Epithelial cell of proximal tubule (primary cell): ENCODE measurements around the gene KRT6B. TPM values are rescaled to one million over a fixed set of nuclear protein-coding genes. Genes with fewer than 3 reads are reported as not detected.

ENCODE experiments used
- DNase-seq: peaks from one replicate; pipeline ENCODE4 v3.0.0-alpha.2; 2011; ENCODE audit warnings: low read depth
- H3K4me3 ChIP-seq: 2 replicates; pipeline ENCODE4 v1.5.1; 2011; ENCODE audit warnings: low read depth, mild to moderate bottlenecking, low read length
- total RNA-seq: library from RNA; depleted of rRNA; stranded (reverse); fragments of >200 nt; gene quantifications from 2 replicates; pipeline ENCODE4 v1.2.3, GENCODE V29; 2015
- TF ChIP-seq, protein P1 (sequence below): conservative IDR thresholded peaks from 2 replicates; pipeline ENCODE4 v1.5.1; 2012; ENCODE audit warnings: low read depth, mild to moderate bottlenecking, low read length

Gene KRT6B
- total RNA-seq, 1 donor from 2014 or later, result not detected

- H3K4me3 ChIP-seq, result no peak overlapping the region
- no peak for DNase-seq
Observed at GRCh38 chr12:52428121-52428520, 23.8 kb downstream of the KRT6B start.

DNA sequence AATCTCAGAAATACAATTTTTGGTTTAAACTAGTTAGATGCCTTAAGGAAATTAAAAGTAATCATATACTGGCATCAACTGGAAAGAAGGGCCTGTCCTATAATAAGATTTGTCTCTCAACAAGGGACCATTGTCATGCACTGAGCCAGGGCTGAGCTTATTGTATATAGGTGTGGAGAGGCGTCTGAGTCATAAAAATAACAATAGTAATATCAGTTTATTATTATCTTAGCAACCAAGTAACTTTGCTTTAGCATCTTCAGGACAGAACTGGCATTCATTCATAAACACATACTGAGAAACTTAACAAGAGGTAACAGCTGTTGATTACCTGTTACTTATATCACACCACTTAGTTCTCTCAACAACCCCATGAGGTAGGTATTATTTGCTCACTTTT is 24.9 kb downstream of the KRT6B start:
- TF ChIP-seq, protein P1, sequence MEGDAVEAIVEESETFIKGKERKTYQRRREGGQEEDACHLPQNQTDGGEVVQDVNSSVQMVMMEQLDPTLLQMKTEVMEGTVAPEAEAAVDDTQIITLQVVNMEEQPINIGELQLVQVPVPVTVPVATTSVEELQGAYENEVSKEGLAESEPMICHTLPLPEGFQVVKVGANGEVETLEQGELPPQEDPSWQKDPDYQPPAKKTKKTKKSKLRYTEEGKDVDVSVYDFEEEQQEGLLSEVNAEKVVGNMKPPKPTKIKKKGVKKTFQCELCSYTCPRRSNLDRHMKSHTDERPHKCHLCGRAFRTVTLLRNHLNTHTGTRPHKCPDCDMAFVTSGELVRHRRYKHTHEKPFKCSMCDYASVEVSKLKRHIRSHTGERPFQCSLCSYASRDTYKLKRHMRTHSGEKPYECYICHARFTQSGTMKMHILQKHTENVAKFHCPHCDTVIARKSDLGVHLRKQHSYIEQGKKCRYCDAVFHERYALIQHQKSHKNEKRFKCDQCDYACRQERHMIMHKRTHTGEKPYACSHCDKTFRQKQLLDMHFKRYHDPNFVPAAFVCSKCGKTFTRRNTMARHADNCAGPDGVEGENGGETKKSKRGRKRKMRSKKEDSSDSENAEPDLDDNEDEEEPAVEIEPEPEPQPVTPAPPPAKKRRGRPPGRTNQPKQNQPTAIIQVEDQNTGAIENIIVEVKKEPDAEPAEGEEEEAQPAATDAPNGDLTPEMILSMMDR, result no peak

More at GRCh38 chr12:52428121-52428520, 23.8 kb downstream of the KRT6B start:
- TF ChIP-seq, protein P1, result no peak

GRCh38 chr12:52426034-52426433 is 25.9 kb downstream of the KRT6B start:
- no peak for DNase-seq
- TF ChIP-seq, protein P1, result no peak
- no peak overlapping the region for H3K4me3 ChIP-seq

More for the DNA sequence above, 24.9 kb downstream of the KRT6B start:
- no peak overlapping the region for H3K4me3 ChIP-seq
- DNase-seq, result no peak

- TF ChIP-seq, protein P1, result no peak
- no peak for DNase-seq
Observed at GRCh38 chr12:52425466-52425865, 26.5 kb downstream of the KRT6B start.

GRCh38 chr12:52423661-52424500 is 28.1 kb downstream of the KRT6B start:
- H3K4me3 ChIP-seq, result no peak overlapping the region
- DNase-seq, result no peak
- TF ChIP-seq, protein P1, result no peak

More at GRCh38 chr12:52425466-52425865, 26.5 kb downstream of the KRT6B start:
- H3K4me3 ChIP-seq, result no peak overlapping the region

- no peak for DNase-seq
- no peak overlapping the region for H3K4me3 ChIP-seq
- TF ChIP-seq, protein P1, result no peak
Observed at GRCh38 chr12:52423035-52423434, 28.9 kb downstream of the KRT6B start.

DNA sequence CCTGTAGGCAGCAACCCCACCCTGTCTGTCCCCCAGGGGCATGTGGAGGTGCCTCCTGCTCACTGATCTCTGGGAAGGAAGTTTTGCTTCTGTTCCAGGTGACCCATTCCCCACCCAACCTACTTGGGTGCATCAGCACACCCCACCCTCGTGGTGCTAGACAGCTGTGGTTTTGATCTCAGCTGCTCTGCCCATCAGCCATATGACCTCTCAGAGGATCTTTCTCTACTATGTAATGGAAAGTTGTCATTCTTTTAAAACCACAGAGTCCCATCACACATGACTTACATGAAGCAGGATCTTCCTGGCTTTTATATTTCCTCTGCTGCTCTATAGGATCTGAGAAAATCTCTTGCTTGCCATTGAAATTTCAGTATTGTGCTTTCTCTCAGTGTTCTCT is 32.3 kb downstream of the KRT6B start:
- TF ChIP-seq, protein P1, result no peak
- no peak for DNase-seq
- H3K4me3 ChIP-seq, result no peak overlapping the region
